Smooth muscle cell (in vitro differentiated cells): ENCODE measurements around the gene AKAP13. TPM values are rescaled to one million over a fixed set of nuclear protein-coding genes. Genes with fewer than 3 reads are reported as not detected.

Experiments used
- DNase-seq: peaks from one replicate; lab custom pipeline; 2025; ENCODE audit not compliant: unreplicated experiment; lab: John Stamatoyannopoulos, UW
- H2AFZ ChIP-seq: fragments of 200-600 bp; sonication (generic); 2 replicates; pipeline ENCODE4 v1.6.0; 2016; ENCODE audit warnings: antibody characterized with exemption, low read depth, mild to moderate bottlenecking
- H3F3A ChIP-seq: fragments of 200-600 bp; sonication (generic); 2 replicates; pipeline ENCODE4 v1.6.0; 2017; ENCODE audit warnings: antibody characterized with exemption, low read depth
- H3K27ac ChIP-seq: fragments of 200-600 bp; sonication (generic); 2 replicates; pipeline ENCODE4 v1.5.1; 2016; ENCODE audit warnings: low read depth, mild to moderate bottlenecking
- H3K27me3 ChIP-seq: fragments of 200-600 bp; sonication (generic); 2 replicates; pipeline ENCODE4 v1.6.1; 2016; ENCODE audit warnings: low read depth, mild to moderate bottlenecking
- H3K36me3 ChIP-seq: fragments of 200-600 bp; sonication (generic); 2 replicates; pipeline ENCODE4 v1.5.1; 2016; ENCODE audit warnings: low read depth
- H3K4me1 ChIP-seq: fragments of 200-600 bp; sonication (generic); 2 replicates; pipeline ENCODE4 v1.5.1; 2016; ENCODE audit warnings: low read depth
- H3K4me2 ChIP-seq: fragments of 200-600 bp; sonication (generic); 2 replicates; pipeline ENCODE4 v1.6.0; 2016; ENCODE audit warnings: mild to moderate bottlenecking
- H3K4me3 ChIP-seq: fragments of 200-600 bp; sonication (generic); 2 replicates; pipeline ENCODE4 v1.5.1; 2016; ENCODE audit warnings: mild to moderate bottlenecking
- H3K79me2 ChIP-seq: fragments of 200-600 bp; sonication (generic); 2 replicates; pipeline ENCODE4 v1.6.0; 2016; ENCODE audit warnings: low read depth, mild to moderate bottlenecking
- H3K9ac ChIP-seq: fragments of 200-600 bp; sonication (generic); 2 replicates; pipeline ENCODE4 v1.6.0; 2016; ENCODE audit warnings: low read depth
- H3K9me3 ChIP-seq: fragments of 200-600 bp; sonication (generic); replicated peaks from 2 replicates; pipeline ENCODE4 v1.5.1; 2016; ENCODE audit warnings: low read depth
- H4K20me1 ChIP-seq: fragments of 200-600 bp; sonication (generic); 2 replicates; pipeline ENCODE4 v1.6.0; 2016; ENCODE audit warnings: low read depth
- WGBS: methylation state at CpG from one replicate; pipeline ENCODE4 v1.1.7; 2016; ENCODE audit warnings: low lambda C conversion rate; 5-methylcytosine and 5-hydroxymethylcytosine counted together
- polyA plus RNA-seq: library from polyadenylated mRNA; unstranded; fragments of >200 nt; fragmentation: Nextera tagmentation; extraction: Ambion mirVana; gene quantifications from 2 replicates; pipeline ENCODE4 v1.2.1, GENCODE V29; 2016
- total RNA-seq: library from RNA; depleted of rRNA; stranded (reverse); fragments of >200 nt; gene quantifications from 2 replicates; pipeline ENCODE4 v1.2.3, GENCODE V29; 2014
- TF ChIP-seq, protein P1 (sequence below): fragments of 200-600 bp; sonication (generic); IDR thresholded peaks from 2 replicates; pipeline ENCODE4 v1.5.1; 2017; ENCODE audit warnings: borderline replicate concordance, mild to moderate bottlenecking, antibody characterized with exemption; ENCODE audit not compliant: insufficient read depth, poor library complexity, severe bottlenecking

AKAP13 gene
- total and polyA plus RNA-seq, 2 experiments from 2014 or later, result 43.3 to 63.5 TPM

DNA sequence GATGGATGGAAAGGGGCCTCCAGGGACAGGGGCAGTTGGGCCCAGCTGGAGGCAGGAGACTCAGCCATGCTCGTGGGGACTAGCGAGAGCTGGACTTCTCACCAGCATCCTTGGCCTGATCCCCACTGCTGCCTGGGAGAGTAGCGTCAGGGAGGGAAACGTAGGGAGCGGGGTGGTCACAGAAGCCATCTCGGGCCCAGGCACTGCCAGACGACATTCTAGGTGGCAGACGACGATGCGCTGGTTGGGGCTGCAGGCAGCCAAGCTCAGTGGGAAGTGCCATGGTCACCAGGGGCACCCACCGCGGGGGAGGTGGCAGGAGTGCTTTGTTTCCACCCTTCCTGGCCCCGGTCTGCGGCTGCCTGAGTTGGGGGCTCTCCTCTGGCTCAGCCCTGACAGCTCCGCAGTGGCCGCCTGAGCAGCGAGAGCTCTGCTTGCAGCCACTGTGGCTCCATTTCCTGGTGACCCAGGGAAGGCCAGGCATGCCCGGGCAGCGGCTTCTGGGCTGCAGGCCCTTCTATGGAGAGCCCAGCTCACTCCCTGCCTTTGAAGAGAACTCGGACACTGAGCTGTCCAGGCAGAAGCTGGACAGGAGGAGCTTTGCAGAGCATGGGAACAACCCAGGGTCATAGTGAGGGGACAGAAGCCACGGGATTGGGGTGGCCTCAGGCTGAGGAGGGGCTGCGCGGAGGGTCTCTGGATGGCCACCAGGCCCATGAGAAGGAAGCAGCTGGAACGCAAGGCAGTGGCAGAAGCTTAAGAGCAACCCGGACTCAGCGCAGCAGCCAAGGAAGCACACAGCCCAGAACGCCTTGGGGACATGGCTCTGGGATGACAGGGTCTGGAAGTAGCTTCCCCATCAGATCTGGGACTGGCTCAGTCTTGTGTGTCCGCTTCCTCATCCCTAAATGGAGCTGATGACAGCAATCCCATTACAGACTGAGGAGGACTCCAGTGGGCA is 383.6 kb downstream of the AKAP13 start:
- TF ChIP-seq, protein P1, sequence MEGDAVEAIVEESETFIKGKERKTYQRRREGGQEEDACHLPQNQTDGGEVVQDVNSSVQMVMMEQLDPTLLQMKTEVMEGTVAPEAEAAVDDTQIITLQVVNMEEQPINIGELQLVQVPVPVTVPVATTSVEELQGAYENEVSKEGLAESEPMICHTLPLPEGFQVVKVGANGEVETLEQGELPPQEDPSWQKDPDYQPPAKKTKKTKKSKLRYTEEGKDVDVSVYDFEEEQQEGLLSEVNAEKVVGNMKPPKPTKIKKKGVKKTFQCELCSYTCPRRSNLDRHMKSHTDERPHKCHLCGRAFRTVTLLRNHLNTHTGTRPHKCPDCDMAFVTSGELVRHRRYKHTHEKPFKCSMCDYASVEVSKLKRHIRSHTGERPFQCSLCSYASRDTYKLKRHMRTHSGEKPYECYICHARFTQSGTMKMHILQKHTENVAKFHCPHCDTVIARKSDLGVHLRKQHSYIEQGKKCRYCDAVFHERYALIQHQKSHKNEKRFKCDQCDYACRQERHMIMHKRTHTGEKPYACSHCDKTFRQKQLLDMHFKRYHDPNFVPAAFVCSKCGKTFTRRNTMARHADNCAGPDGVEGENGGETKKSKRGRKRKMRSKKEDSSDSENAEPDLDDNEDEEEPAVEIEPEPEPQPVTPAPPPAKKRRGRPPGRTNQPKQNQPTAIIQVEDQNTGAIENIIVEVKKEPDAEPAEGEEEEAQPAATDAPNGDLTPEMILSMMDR, result no peak
- no peak for DNase-seq
- peaks cover 58% of the 10 kb centered on the region for H4K20me1 ChIP-seq
- no peaks in the 10 kb centered on the region for H3F3A ChIP-seq
- no peak overlapping the region for H3K27ac ChIP-seq
- peaks cover 9% of the 10 kb centered on the region for H3K4me1 ChIP-seq
- no peak overlapping the region for H3K4me2 ChIP-seq
- no peaks in the 10 kb centered on the region for H3K27me3 ChIP-seq
- H2AFZ ChIP-seq, result no peak overlapping the region
- H3K9ac ChIP-seq, result no peak overlapping the region
- 90% methylated on average over 28 of the region's 28 CpGs for WGBS
- no peak overlapping the region for H3K4me3 ChIP-seq
- no peaks in the 10 kb centered on the region for H3K36me3 ChIP-seq
- H3K79me2 ChIP-seq, result no peaks in the 10 kb centered on the region
- no peaks in the 10 kb centered on the region for H3K9me3 ChIP-seq

DNA sequence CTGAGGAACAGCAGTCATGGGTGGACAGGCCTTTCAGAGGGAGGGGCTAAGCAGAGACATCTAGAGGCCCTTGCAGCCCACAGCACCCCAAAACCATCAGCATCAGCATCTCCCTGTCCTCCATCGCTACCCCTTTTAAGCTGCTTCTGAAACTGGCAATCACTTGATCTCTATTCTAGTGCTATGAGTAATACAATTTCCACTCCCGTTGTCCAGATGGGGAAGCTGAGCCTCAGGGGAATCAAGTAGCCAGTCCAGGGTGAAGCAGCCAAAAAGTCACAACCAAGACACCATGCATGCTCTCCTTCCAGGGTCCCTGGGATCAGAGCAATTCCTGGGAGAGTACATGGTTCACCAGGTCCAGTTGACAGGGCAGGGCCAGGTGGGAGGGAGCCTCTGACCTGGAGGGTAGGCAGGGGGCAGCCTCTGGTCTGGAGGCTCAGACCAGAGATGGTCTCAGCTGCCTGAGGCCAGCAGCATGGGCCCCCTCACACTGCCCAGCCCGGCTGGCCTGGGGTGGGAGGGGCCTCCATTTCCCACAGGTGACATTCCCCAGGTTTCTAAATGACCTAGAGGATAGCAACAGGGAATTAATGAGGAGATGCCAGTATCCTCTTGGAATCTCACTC is 384.4 kb downstream of the AKAP13 start:
- Histone ChIP-seq H3K27me3 (no peaks in the 10 kb centered on the region), H3K27ac (no peak overlapping the region), H4K20me1 (peaks cover 62% of the 10 kb centered on the region), H3K36me3 (no peaks in the 10 kb centered on the region), H3K4me1 (peaks cover 9% of the 10 kb centered on the region), H3K9ac (no peak overlapping the region), H3K9me3 (no peaks in the 10 kb centered on the region), H3F3A (no peaks in the 10 kb centered on the region), H3K4me3 (no peak overlapping the region), H3K79me2 (no peaks in the 10 kb centered on the region), H3K4me2 (no peak overlapping the region), H2AFZ (no peak overlapping the region)
- no peak for DNase-seq
- WGBS, result 74% methylated on average over 3 of the region's 3 CpGs
- TF ChIP-seq, protein P1, result no peak

DNA sequence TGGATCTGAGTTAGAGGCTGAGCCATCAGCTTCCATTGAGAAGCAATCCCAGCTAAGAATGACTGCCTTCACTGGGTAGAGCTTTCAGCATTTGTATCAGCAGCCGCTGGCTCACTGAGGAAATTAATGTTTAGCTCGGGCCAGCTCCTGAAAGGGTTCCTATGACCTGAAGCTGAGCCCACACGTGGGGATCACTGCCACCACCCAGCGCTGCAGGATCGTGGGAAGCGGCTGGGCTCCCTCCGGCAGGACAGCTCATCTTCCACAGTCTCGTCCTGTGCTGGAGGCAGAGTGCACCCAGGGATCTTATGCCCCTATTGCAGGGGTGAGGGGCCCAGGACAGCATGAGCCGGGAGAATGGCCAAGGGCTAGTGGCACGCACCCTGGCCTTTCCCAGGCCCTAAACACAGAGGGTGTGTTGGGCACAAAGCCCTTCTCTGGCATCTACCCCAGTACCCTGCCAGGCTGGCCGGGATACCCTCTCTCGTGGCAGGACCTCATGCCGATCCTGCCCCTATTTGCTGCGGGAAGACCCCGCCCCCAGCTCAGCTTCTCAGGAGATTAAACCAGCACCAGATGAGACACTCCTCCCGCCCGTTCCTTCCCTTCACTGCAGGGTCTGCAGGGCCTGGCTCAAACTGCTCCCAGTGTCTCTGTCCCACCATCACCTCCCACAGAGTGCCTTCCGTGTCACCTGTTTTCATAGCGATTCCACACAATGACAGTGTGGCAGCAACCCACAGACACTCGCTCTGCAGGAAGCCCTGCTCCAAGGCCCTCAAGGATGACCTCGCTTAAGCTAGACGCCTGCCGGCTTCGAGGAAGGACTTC is 385.8 kb downstream of the AKAP13 start:
- TF ChIP-seq, protein P1, result no peak
- no peaks in the 10 kb centered on the region for H3K79me2 ChIP-seq
- no peak for DNase-seq

More for the DNA sequence above, 385.8 kb downstream of the AKAP13 start:
- no peaks in the 10 kb centered on the region for H3F3A ChIP-seq
- H3K27ac ChIP-seq, result no peak overlapping the region
- 82% methylated on average over 24 of the region's 24 CpGs for WGBS
- H3K4me1 ChIP-seq, result peaks cover 9% of the 10 kb centered on the region
- peaks cover 74% of the 10 kb centered on the region for H4K20me1 ChIP-seq
- H3K36me3 ChIP-seq, result no peaks in the 10 kb centered on the region
- H3K4me3 ChIP-seq, result no peak overlapping the region
- no peaks in the 10 kb centered on the region for H3K27me3 ChIP-seq
- no peak overlapping the region for H2AFZ ChIP-seq
- H3K4me2 ChIP-seq, result no peak overlapping the region
- H3K9me3 ChIP-seq, result no peaks in the 10 kb centered on the region
- H3K9ac ChIP-seq, result no peak overlapping the region
